Measurements from ENCODE around the gene SRC.

GRCh38 chr20:37401930-37402675 is 56.2 kb downstream of the SRC start:
- no peak for TF ChIP-seq POLR2A (IDR thresholded peaks at IDR 0.05; ENCODE audit: low read length)
- no peak for TF ChIP-seq GATA1 (IDR thresholded peaks at IDR 0.05; ENCODE audit: low read depth, low read length)

All from erythroblast (primary cell).